ENCODE results near the gene NPS.

NPS gene

GRCh38 chr10:127549009-127549408 lies at the start of gene NPS:
Gene NPS (plus strand): TSS chr10:127549309. CDS start chr10:127549369, 60 bp downstream.
- H3K4me1 Mint-ChIP-seq (ENCODE audit: low read depth): no peaks in the 10 kb centered on the region
- peaks cover 6% of the 10 kb centered on the region for H3K9me3 Mint-ChIP-seq
- H3K36me3 Mint-ChIP-seq (ENCODE audit: low read depth): no peaks in the 10 kb centered on the region
- no peak within 1 kb of the TSS for H3K27ac Mint-ChIP-seq
- no peak within 1 kb of the TSS for H3K4me3 Mint-ChIP-seq
- no peaks in the 10 kb centered on the region for H3K27me3 Mint-ChIP-seq (ENCODE audit: low read depth)

- no peaks in the 10 kb centered on the region for H3K4me1 Mint-ChIP-seq (ENCODE audit: low read depth)
- no peak overlapping the region for H3K4me3 Mint-ChIP-seq
- no peaks in the 10 kb centered on the region for H3K36me3 Mint-ChIP-seq (ENCODE audit: low read depth)
- H3K27ac Mint-ChIP-seq: no peak overlapping the region
- no peaks in the 10 kb centered on the region for H3K27me3 Mint-ChIP-seq (ENCODE audit: low read depth)
- no peaks in the 10 kb centered on the region for H3K9me3 Mint-ChIP-seq
Observed at GRCh38 chr10:127500127-127500526, 49.0 kb upstream of the NPS start.

DNA sequence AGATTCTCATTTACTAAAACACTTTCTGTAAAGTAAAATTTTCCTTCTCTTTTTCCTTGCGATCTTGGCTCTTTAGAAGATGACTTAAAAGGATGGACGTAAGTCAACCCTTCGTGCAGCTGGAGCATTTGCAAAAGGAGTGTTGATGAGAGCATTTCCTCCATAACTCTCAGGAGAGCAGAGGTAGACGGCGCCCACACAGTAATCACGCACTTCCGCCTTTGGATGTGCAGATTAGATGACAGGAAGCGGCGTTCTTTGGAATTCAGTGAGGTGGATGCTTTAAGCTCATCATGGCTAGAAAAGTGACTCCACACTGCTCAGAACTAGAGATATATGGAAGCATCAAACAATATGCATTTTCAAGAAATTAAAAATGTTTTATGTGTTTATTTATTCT lies 43.0 kb upstream of the NPS start:
- no peak overlapping the region for H3K27ac Mint-ChIP-seq
- no peak overlapping the region for H3K4me3 Mint-ChIP-seq
- no peaks in the 10 kb centered on the region for H3K36me3 Mint-ChIP-seq (ENCODE audit: low read depth)
- no peaks in the 10 kb centered on the region for H3K27me3 Mint-ChIP-seq (ENCODE audit: low read depth)
- no peaks in the 10 kb centered on the region for H3K9me3 Mint-ChIP-seq
- H3K4me1 Mint-ChIP-seq (ENCODE audit: low read depth): no peaks in the 10 kb centered on the region

- no peak overlapping the region for H3K27ac Mint-ChIP-seq
- no peaks in the 10 kb centered on the region for H3K27me3 Mint-ChIP-seq (ENCODE audit: low read depth)
- H3K4me3 Mint-ChIP-seq: no peak overlapping the region
Observed at GRCh38 chr10:127522298-127522697, 26.8 kb upstream of the NPS start.

DNA sequence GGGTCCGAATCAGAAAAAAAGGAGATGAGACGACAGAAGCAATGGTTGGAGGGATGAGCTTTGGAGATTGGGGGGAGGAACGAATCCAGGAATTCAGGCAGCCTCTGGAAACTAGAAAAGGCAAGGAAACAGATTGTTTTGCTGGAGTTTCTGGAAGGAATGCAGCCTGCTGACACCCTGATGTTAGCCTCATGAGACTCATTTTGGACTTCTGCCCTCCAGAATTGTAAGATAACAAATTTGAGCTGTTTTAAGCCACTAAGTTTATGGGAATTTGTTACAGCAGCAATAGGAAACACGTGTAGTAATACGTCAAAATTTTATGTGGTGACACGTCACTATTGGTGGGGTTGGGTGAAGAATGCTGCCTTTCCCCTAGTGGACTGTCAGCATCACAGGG lies 25.6 kb upstream of the NPS start:
- Mint-ChIP-seq H3K27ac (no peak overlapping the region), H3K27me3 (ENCODE audit: low read depth) (no peaks in the 10 kb centered on the region), H3K4me1 (ENCODE audit: low read depth) (no peaks in the 10 kb centered on the region), H3K4me3 (no peak overlapping the region), H3K9me3 (no peaks in the 10 kb centered on the region), H3K36me3 (ENCODE audit: low read depth) (no peaks in the 10 kb centered on the region)

More at GRCh38 chr10:127522298-127522697, 26.8 kb upstream of the NPS start:
- H3K9me3 Mint-ChIP-seq: no peaks in the 10 kb centered on the region
- no peaks in the 10 kb centered on the region for H3K36me3 Mint-ChIP-seq (ENCODE audit: low read depth)
- no peaks in the 10 kb centered on the region for H3K4me1 Mint-ChIP-seq (ENCODE audit: low read depth)

DNA sequence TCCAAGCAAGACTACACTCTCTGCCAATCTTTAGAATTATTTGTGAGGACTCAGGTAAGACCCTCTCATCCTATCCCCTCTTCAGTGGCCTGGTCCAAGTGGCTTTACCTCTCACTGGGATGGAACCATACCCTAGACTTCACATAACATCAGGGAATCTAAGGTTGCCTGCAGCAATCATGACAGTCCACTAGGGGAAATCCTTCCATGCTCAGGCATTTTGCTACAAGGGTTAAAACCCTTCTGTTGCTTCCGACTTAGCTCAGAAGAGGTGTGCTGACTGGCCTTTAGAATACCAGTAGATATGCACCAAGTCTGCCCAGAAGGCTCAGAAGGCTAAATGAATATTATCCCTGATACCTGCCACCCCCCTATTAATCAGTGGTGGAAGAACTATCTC lies 24.9 kb upstream of the NPS start:
- H3K27ac Mint-ChIP-seq: no peak overlapping the region
- no peaks in the 10 kb centered on the region for H3K4me1 Mint-ChIP-seq (ENCODE audit: low read depth)
- no peak overlapping the region for H3K4me3 Mint-ChIP-seq
- no peaks in the 10 kb centered on the region for H3K27me3 Mint-ChIP-seq (ENCODE audit: low read depth)
- no peaks in the 10 kb centered on the region for H3K36me3 Mint-ChIP-seq (ENCODE audit: low read depth)
- no peaks in the 10 kb centered on the region for H3K9me3 Mint-ChIP-seq

- no peaks in the 10 kb centered on the region for H3K4me1 Mint-ChIP-seq (ENCODE audit: low read depth)
- no peaks in the 10 kb centered on the region for H3K9me3 Mint-ChIP-seq
- no peak overlapping the region for H3K27ac Mint-ChIP-seq
- no peaks in the 10 kb centered on the region for H3K27me3 Mint-ChIP-seq (ENCODE audit: low read depth)
- no peak overlapping the region for H3K4me3 Mint-ChIP-seq
- H3K36me3 Mint-ChIP-seq (ENCODE audit: low read depth): no peaks in the 10 kb centered on the region
Observed at GRCh38 chr10:127524908-127525665, 24.0 kb upstream of the NPS start.

GRCh38 chr10:127525686-127526085 lies 23.4 kb upstream of the NPS start:
- Mint-ChIP-seq H3K9me3 (no peaks in the 10 kb centered on the region), H3K27me3 (ENCODE audit: low read depth) (no peaks in the 10 kb centered on the region), H3K4me3 (no peak overlapping the region), H3K4me1 (ENCODE audit: low read depth) (no peaks in the 10 kb centered on the region), H3K36me3 (ENCODE audit: low read depth) (no peaks in the 10 kb centered on the region), H3K27ac (no peak overlapping the region)

- H3K4me3 Mint-ChIP-seq: no peak overlapping the region
- no peaks in the 10 kb centered on the region for H3K9me3 Mint-ChIP-seq
- H3K36me3 Mint-ChIP-seq (ENCODE audit: low read depth): no peaks in the 10 kb centered on the region
- H3K4me1 Mint-ChIP-seq (ENCODE audit: low read depth): no peaks in the 10 kb centered on the region
- no peak overlapping the region for H3K27ac Mint-ChIP-seq
- H3K27me3 Mint-ChIP-seq (ENCODE audit: low read depth): no peaks in the 10 kb centered on the region
Observed at GRCh38 chr10:127526161-127526560, 22.9 kb upstream of the NPS start.

GRCh38 chr10:127527320-127527719 lies 21.8 kb upstream of the NPS start:
- H3K27me3 Mint-ChIP-seq (ENCODE audit: low read depth): no peaks in the 10 kb centered on the region

DNA sequence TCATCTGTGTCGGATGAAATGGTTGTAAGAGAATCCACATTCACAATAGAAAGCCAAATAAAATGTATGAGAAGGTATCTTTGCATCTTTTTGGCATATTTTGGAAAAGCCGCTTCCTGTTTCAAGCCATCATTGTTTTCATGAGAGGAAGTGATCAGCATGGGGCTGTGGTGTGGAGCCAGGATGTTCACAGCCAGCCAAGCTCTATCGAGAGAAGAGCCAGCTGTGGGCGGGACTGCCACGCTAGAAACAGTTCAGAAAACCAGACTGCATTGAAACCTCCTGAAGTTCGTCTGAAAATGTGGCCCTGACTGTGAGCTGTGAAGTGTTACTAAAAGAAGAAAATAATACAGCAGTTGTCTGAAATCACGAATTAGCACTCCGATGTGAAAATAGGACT lies 21.2 kb upstream of the NPS start:
- no peaks in the 10 kb centered on the region for H3K9me3 Mint-ChIP-seq
- no peaks in the 10 kb centered on the region for H3K4me1 Mint-ChIP-seq (ENCODE audit: low read depth)
- no peak overlapping the region for H3K4me3 Mint-ChIP-seq
- H3K36me3 Mint-ChIP-seq (ENCODE audit: low read depth): no peaks in the 10 kb centered on the region
- H3K27ac Mint-ChIP-seq: no peak overlapping the region
- no peaks in the 10 kb centered on the region for H3K27me3 Mint-ChIP-seq (ENCODE audit: low read depth)

More at GRCh38 chr10:127527320-127527719, 21.8 kb upstream of the NPS start:
- H3K9me3 Mint-ChIP-seq: no peaks in the 10 kb centered on the region
- H3K4me3 Mint-ChIP-seq: no peak overlapping the region
- no peaks in the 10 kb centered on the region for H3K4me1 Mint-ChIP-seq (ENCODE audit: low read depth)
- no peak overlapping the region for H3K27ac Mint-ChIP-seq
- H3K36me3 Mint-ChIP-seq (ENCODE audit: low read depth): no peaks in the 10 kb centered on the region

GRCh38 chr10:127532193-127532592 lies 16.9 kb upstream of the NPS start:
- Mint-ChIP-seq H3K36me3 (ENCODE audit: low read depth) (no peaks in the 10 kb centered on the region), H3K27me3 (ENCODE audit: low read depth) (no peaks in the 10 kb centered on the region), H3K27ac (no peak overlapping the region), H3K4me3 (no peak overlapping the region), H3K4me1 (ENCODE audit: low read depth) (no peaks in the 10 kb centered on the region), H3K9me3 (no peaks in the 10 kb centered on the region)

DNA sequence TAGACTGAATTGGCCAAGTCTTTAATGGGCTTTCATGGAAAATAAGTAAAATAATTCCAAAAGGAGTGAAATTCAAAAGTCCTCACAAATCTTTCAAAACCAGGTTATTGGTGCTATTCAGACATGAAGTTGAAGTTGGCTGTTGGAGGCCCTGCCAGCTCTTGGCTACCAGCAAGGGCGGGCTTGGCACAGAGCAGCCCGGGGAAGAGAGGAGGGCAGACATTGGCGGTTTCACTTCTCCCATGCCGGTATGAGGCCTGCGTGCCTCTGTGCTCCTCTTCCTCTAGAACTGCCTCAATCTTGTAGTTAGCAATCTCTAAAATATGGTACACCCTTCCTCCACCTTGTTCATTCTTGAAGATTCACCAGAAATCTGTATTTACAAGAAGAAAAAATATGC lies 16.4 kb upstream of the NPS start:
- H3K36me3 Mint-ChIP-seq (ENCODE audit: low read depth): no peaks in the 10 kb centered on the region
- H3K4me1 Mint-ChIP-seq (ENCODE audit: low read depth): no peaks in the 10 kb centered on the region
- no peak overlapping the region for H3K4me3 Mint-ChIP-seq
- no peaks in the 10 kb centered on the region for H3K27me3 Mint-ChIP-seq (ENCODE audit: low read depth)
- H3K27ac Mint-ChIP-seq: no peak overlapping the region
- no peaks in the 10 kb centered on the region for H3K9me3 Mint-ChIP-seq

GRCh38 chr10:127534074-127534473 lies 15.0 kb upstream of the NPS start:
- H3K27me3 Mint-ChIP-seq (ENCODE audit: low read depth): no peaks in the 10 kb centered on the region
- no peaks in the 10 kb centered on the region for H3K4me1 Mint-ChIP-seq (ENCODE audit: low read depth)
- H3K9me3 Mint-ChIP-seq: no peaks in the 10 kb centered on the region
- no peaks in the 10 kb centered on the region for H3K36me3 Mint-ChIP-seq (ENCODE audit: low read depth)
- no peak overlapping the region for H3K27ac Mint-ChIP-seq
- H3K4me3 Mint-ChIP-seq: no peak overlapping the region

DNA sequence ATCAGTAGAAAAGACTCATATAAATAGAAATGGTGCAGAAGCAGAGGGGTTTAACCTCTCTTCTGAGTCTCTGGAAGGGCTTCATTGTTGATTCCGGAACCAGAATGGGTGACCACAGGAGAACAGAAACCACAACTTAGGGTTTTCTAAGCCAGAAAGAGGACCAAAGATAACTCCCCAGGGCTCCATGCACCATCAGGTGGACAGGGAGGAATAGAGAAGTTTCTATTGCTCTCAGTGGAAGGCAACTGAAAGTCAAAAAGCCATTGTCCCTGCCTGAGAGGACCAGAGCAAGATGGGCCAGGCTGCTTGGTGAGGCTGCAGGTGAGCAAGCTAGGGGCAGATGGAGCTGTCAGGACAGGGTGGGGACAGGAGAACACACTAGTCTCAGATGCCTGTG lies 14.6 kb upstream of the NPS start:
- no peaks in the 10 kb centered on the region for H3K9me3 Mint-ChIP-seq
- no peaks in the 10 kb centered on the region for H3K27me3 Mint-ChIP-seq (ENCODE audit: low read depth)
- H3K4me1 Mint-ChIP-seq (ENCODE audit: low read depth): no peaks in the 10 kb centered on the region
- no peak overlapping the region for H3K4me3 Mint-ChIP-seq
- no peaks in the 10 kb centered on the region for H3K36me3 Mint-ChIP-seq (ENCODE audit: low read depth)
- no peak overlapping the region for H3K27ac Mint-ChIP-seq
